AG04450 (cell line): ENCODE results near the gene PPP1R18. TPM values are rescaled to one million over a fixed set of nuclear protein-coding genes. Genes with fewer than 3 reads are reported as not detected.

Experiments used
- CTCF ChIA-PET: fragments of 300-600, 350-600 bp; formaldehyde crosslinking; extraction: SDS; loops from one replicate; lab custom pipeline; 2022; ENCODE audit warnings: antibody characterized with exemption, inconsistent platforms; lab: Charles Lee
- POLR2A ChIA-PET: fragments of 350-600 bp; formaldehyde crosslinking; extraction: SDS; loops from one replicate; lab custom pipeline; 2021; ENCODE audit warnings: antibody characterized with exemption, inconsistent platforms; lab: Yijun Ruan, JAX
- DNase-seq: peaks from one replicate; pipeline ENCODE4 v3.0.0-alpha.2; 2011; ENCODE audit warnings: low read depth, low spot score
- H3K27ac ChIP-seq: one replicate; pipeline ENCODE4 v1.5.1; 2012; ENCODE audit warnings: low read depth, low read length, control low read depth
- H3K27me3 ChIP-seq: one replicate; pipeline ENCODE4 v1.6.0; 2012; ENCODE audit warnings: low read length; ENCODE audit not compliant: control insufficient read depth, insufficient read depth
- H3K4me3 ChIP-seq: 2 replicates; pipeline ENCODE4 v1.5.1; 2011; ENCODE audit warnings: mild to moderate bottlenecking, low read depth, low read length, control low read depth
- H3K9me3 ChIP-seq: 2 replicates; pipeline ENCODE4 v1.5.1; 2012; ENCODE audit warnings: low read length; ENCODE audit not compliant: control insufficient read depth, insufficient read depth
- CTCF ChIP-seq: IDR thresholded peaks from 2 replicates; pipeline ENCODE4 v1.5.1; 2011; ENCODE audit warnings: low read depth, low read length, control low read depth, inconsistent platforms
- polyA plus RNA-seq: library from polyadenylated mRNA; depleted of rRNA; stranded (reverse); fragments of >200 nt; gene quantifications from 2 replicates; pipeline ENCODE4 v1.2.3, GENCODE V29; 2011

Gene PPP1R18
- polyA plus RNA-seq, 1 experiment = 83.2 TPM

GRCh38 chr6:30711758-30712380, 25.4 kb upstream of the PPP1R18 start:
- ChIA-PET POLR2A (no interaction called here), CTCF (no interaction called here)

GRCh38 chr6:30709101-30709868, 22.8 kb upstream of the PPP1R18 start:
- Histone ChIP-seq H3K9me3 (no peaks in the 10 kb centered on the region), H3K27ac (no peak overlapping the region), H3K27me3 (no peaks in the 10 kb centered on the region), H3K4me3 (no peak overlapping the region)
- CTCF ChIA-PET = interaction anchor here (0.6 kb wide), 1 partner anchor 11 kb away, joined by 3 read pairs; no protein-coding TSS in a partner anchor
- no peak for TF ChIP-seq CTCF
- DNase-seq = no peak
- POLR2A ChIA-PET = no interaction called here

More at GRCh38 chr6:30711758-30712380, 25.4 kb upstream of the PPP1R18 start:
- no peak overlapping the region for H3K27ac ChIP-seq
- no peak for DNase-seq
- no peaks in the 10 kb centered on the region for H3K27me3 ChIP-seq
- no peak for TF ChIP-seq CTCF
- H3K4me3 ChIP-seq = no peak overlapping the region
- no peaks in the 10 kb centered on the region for H3K9me3 ChIP-seq

DNA sequence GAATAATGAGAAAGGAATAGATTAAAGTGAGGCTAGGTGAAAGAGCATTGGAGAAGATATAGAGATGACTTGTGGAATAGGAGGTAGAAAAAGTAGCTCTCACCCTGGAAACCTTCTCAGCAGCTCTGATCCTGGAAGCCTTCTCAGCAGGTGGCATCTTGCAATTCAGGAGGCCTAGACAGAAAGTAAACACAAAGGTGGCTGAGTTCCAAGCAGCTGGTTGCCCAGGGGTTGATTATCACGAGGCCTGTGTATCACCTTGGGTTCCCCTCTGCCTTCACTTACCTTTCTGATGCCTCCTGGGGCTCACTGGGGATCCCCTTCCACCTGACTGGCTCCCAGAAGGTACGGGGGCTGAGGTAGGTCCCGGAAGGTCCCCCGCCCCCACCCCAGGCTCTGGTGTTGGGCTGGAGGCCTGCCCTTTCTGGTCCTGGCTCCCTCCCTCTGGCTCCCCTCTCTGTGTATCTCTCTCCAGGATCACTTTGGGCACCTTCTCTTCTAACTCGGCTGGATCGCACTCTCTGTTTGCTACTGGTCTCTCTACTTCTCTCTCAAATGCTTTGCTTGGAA, 20.9 kb upstream of the PPP1R18 start:
- TF ChIP-seq CTCF = no peak
- CTCF ChIA-PET = no interaction called here

DNA sequence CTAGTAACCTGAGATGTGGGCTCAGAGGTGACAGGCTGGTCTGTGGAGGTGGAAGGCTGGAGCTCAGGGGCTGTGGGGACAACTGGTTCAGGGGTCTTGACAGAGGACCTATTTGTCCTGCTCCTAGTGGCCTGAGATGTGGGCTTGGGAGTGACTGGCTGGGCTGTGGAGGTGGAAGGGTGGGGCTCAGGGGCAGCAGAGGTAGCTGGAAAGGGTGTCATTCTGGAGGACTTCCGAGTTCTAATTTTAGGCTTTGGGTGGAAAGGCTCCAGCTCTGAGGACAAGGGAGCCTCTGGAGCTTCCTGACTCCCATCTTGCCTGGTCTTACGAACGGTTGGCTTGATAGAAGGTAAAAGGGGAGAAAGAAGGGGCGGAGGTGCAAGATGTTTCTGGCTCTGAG, 19.2 kb upstream of the PPP1R18 start:
- ChIA-PET POLR2A (no interaction called here), CTCF (no interaction called here)
- no peak for TF ChIP-seq CTCF
- no peaks in the 10 kb centered on the region for H3K27me3 ChIP-seq
- H3K27ac ChIP-seq = no peak overlapping the region
- H3K9me3 ChIP-seq = no peaks in the 10 kb centered on the region
- H3K4me3 ChIP-seq = no peak overlapping the region
- DNase-seq = no peak

More for the DNA sequence above, 20.9 kb upstream of the PPP1R18 start:
- no peak overlapping the region for H3K27ac ChIP-seq
- no peak for DNase-seq
- H3K9me3 ChIP-seq = no peaks in the 10 kb centered on the region
- no peak overlapping the region for H3K4me3 ChIP-seq
- POLR2A ChIA-PET = no interaction called here
- H3K27me3 ChIP-seq = no peaks in the 10 kb centered on the region

DNA sequence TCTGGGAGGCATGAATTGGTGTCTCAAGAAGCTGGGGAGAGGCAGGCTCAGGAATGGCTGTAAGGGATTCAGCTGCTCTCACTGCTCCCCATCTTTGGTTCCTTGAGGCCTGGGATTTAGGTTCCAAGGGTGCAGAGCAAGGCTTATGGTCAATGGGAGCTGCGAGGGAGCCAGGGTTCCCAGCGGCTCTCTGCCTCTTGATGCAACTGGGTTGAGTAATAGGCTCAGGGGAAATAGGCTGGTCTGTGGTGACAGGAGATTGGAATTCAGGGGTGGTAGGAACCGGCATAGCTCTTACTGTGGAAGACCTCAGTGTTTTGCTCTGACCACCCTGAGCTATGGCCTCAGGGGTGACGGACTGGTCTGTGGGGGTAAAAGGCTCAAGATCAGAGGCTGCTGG, 17.4 kb upstream of the PPP1R18 start:
- TF ChIP-seq CTCF = no peak
- H3K9me3 ChIP-seq = no peaks in the 10 kb centered on the region
- ChIA-PET CTCF (no interaction called here), POLR2A (interaction anchor here (0.7 to 1.0 kb wide), 2 partner anchors 9 to 16 kb away, joined by 3 to 5 read pairs; no protein-coding TSS in a partner anchor)
- H3K27me3 ChIP-seq = no peaks in the 10 kb centered on the region
- no peak for DNase-seq
- H3K27ac ChIP-seq = no peak overlapping the region
- H3K4me3 ChIP-seq = no peak overlapping the region
